B cell (primary cell): Measurements from ENCODE around the gene HMX2. TPM values are rescaled to one million over a fixed set of nuclear protein-coding genes. Genes with fewer than 3 reads are reported as not detected.

Experiments used
- ATAC-seq: fragments of 200-7000 bp; cut with Tn5 transposase; one replicate; pipeline ENCODE4 v1.10.0; 2021; ENCODE audit warnings: low read depth, mild to moderate bottlenecking, moderate number of reproducible peaks, moderate library complexity
- CTCF ChIA-PET: fragments of 350-600 bp; sonication (Branson Sonifier 250); formaldehyde crosslinking; loops from one replicate; lab custom pipeline; 2021; ENCODE audit warnings: antibody characterized with exemption, inconsistent platforms; lab: Charles Lee
- POLR2A ChIA-PET: fragments of 350-600 bp; sonication (Branson Sonifier 250); formaldehyde crosslinking; loops from one replicate; lab custom pipeline; 2021; ENCODE audit warnings: antibody characterized with exemption; lab: Charles Lee
- DNase-seq: peaks from one replicate; pipeline ENCODE4 v3.0.0; 2013
- H2AFZ ChIP-seq: 2 replicates; pipeline ENCODE4 v1.6.1; 2012; ENCODE audit warnings: mild to moderate bottlenecking, low read depth, low read length; ENCODE audit not compliant: insufficient read depth, poor library complexity, severe bottlenecking
- H3K27ac ChIP-seq, 2 donors: 1 replicate in 1 of 2; 2 replicates in 1 of 2; pipeline ENCODE4 v1.5.1; 2012 to 2013; ENCODE audit warnings: low read length in 2 of 2, mild to moderate bottlenecking in 2 of 2, moderate library complexity in 1 of 2
- H3K27me3 ChIP-seq, 4 experiments: fragments of 200-600 bp in 1 of 4; sonication (generic) in 1 of 4; replicated peaks in 1 of 4; 1 replicate in 2 of 4; 2 replicates in 2 of 4; pipeline versions ENCODE4 v1.6.1 to v1.7.0; 2013 to 2016; ENCODE audit warnings: low read length in 3 of 4, mild to moderate bottlenecking in 2 of 4, mixed read lengths in 1 of 4, moderate library complexity in 1 of 4; ENCODE audit not compliant: insufficient read depth in 4 of 4, control insufficient read depth in 3 of 4; ENCODE audit errors: control extremely low read depth in 1 of 4
- H3K36me3 ChIP-seq, 2 experiments: replicated peaks in 1 of 2; 1 replicate in 1 of 2; 2 replicates in 1 of 2; pipeline versions ENCODE4 v1.6.1 to v1.7.1; 2013; ENCODE audit warnings: low read length in 1 of 2; ENCODE audit not compliant: insufficient read depth in 2 of 2, control insufficient read depth in 1 of 2; ENCODE audit errors: control extremely low read depth in 1 of 2, extremely low read depth in 1 of 2
- H3K4me1 ChIP-seq, 2 donors: fragments of 200-600 bp in 1 of 2; sonication (generic) in 1 of 2; 1 replicate in 1 of 2; 2 replicates in 1 of 2; pipeline versions ENCODE4 v1.5.1 to v1.6.1; 2013 to 2017; ENCODE audit warnings: low read length in 2 of 2; ENCODE audit not compliant: control insufficient read depth in 2 of 2, insufficient read depth in 2 of 2
- H3K4me2 ChIP-seq: replicated peaks from 2 replicates; pipeline ENCODE3; 2012; ENCODE audit warnings: mild to moderate bottlenecking, low read depth, low read length; ENCODE audit not compliant: poor library complexity, severe bottlenecking
- H3K4me3 ChIP-seq, 5 experiments: fragments of 200-600 bp in 1 of 5; sonication (generic) in 1 of 5; 1 replicate in 3 of 5; 2 replicates in 2 of 5; pipeline versions ENCODE4 v1.5.1 to v1.7.0; 2011 to 2016; ENCODE audit warnings: low read length in 4 of 5, mild to moderate bottlenecking in 4 of 5, low read depth in 2 of 5, control low read depth in 1 of 5, moderate library complexity in 1 of 5; ENCODE audit not compliant: insufficient read depth in 1 of 5; ENCODE audit errors: control extremely low read depth in 1 of 5, extremely low read depth in 1 of 5
- H3K79me2 ChIP-seq: fragments of 200-600 bp; sonication (generic); one replicate; pipeline ENCODE4 v1.6.0; 2016; ENCODE audit warnings: low read length; ENCODE audit not compliant: control insufficient read depth, insufficient read depth
- H3K9ac ChIP-seq: fragments of 200-600 bp; sonication (generic); 2 replicates; pipeline ENCODE4 v1.6.1; 2017; ENCODE audit warnings: mild to moderate bottlenecking, low read length, moderate library complexity
- H3K9me3 ChIP-seq, 3 donors: one replicate each; pipeline versions ENCODE4 v1.6.1 to v1.7.1; 2013; ENCODE audit warnings: low read length in 2 of 3; ENCODE audit not compliant: control insufficient read depth in 2 of 3, insufficient read depth in 1 of 3; ENCODE audit errors: control extremely low read depth in 1 of 3
- H4K20me1 ChIP-seq: 2 replicates; pipeline ENCODE4 v1.6.0; 2012; ENCODE audit warnings: mild to moderate bottlenecking, low read length; ENCODE audit not compliant: insufficient read depth, control insufficient read depth, poor library complexity, severe bottlenecking
- H3K27ac Mint-ChIP-seq: one replicate; pipeline ENCODE4 v1.8.0; 2021; ENCODE audit warnings: mixed read lengths
- H3K27me3 Mint-ChIP-seq: one replicate; pipeline ENCODE4 v1.8.0; 2021; ENCODE audit warnings: mixed read lengths
- H3K4me1 Mint-ChIP-seq: one replicate; pipeline ENCODE4 v1.8.0; 2021; ENCODE audit warnings: mixed read lengths
- H3K4me3 Mint-ChIP-seq: one replicate; pipeline ENCODE4 v1.8.0; 2021; ENCODE audit warnings: mixed read lengths
- H3K9me3 Mint-ChIP-seq: one replicate; pipeline ENCODE4 v1.8.0; 2022; ENCODE audit warnings: mixed read lengths; ENCODE audit not compliant: insufficient read depth
- CTCF ChIP-seq: fragments of 200-600 bp; IDR thresholded peaks from one replicate; pipeline ENCODE4 v1.8.0; 2022; ENCODE audit warnings: antibody characterized with exemption, mild to moderate bottlenecking
- EZH2 ChIP-seq: IDR thresholded peaks from 2 replicates; pipeline ENCODE4 v1.6.1; 2012; ENCODE audit warnings: borderline replicate concordance, low read depth, mild to moderate bottlenecking, moderate library complexity, low read length; ENCODE audit not compliant: insufficient read depth, poor library complexity, severe bottlenecking
- WGBS: methylation state at CpG from one replicate; pipeline ENCODE4 v1.1.5; 2013; ENCODE audit warnings: missing lambda C conversion rate; ENCODE audit not compliant: insufficient coverage; 5-methylcytosine and 5-hydroxymethylcytosine counted together
- intact Hi-C: fragments of 100-400 bp; cut with micrococcal nuclease; formaldehyde crosslinking; loops from one replicate; pipeline ENCODE4 v1.10.0; 2022
- polyA plus RNA-seq: library from polyadenylated mRNA; depleted of rRNA; stranded (reverse); fragments of >200 nt; gene quantifications from 2 replicates; pipeline ENCODE4 v1.2.3, GENCODE V29; 2012
- total RNA-seq, 2 donors: library from RNA; stranded (reverse); fragments of 120-200 nt in 1 of 2; gene quantifications; 1 replicate in 1 of 2; 2 replicates in 1 of 2; pipeline versions ENCODE4 v1.2.3 to v1.2.4, GENCODE V29; 2013 to 2022

HMX2 gene
- total and polyA plus RNA-seq, 2 donors (not counting 1 experiment from before 2014, with no cell fraction given): not detected

DNA sequence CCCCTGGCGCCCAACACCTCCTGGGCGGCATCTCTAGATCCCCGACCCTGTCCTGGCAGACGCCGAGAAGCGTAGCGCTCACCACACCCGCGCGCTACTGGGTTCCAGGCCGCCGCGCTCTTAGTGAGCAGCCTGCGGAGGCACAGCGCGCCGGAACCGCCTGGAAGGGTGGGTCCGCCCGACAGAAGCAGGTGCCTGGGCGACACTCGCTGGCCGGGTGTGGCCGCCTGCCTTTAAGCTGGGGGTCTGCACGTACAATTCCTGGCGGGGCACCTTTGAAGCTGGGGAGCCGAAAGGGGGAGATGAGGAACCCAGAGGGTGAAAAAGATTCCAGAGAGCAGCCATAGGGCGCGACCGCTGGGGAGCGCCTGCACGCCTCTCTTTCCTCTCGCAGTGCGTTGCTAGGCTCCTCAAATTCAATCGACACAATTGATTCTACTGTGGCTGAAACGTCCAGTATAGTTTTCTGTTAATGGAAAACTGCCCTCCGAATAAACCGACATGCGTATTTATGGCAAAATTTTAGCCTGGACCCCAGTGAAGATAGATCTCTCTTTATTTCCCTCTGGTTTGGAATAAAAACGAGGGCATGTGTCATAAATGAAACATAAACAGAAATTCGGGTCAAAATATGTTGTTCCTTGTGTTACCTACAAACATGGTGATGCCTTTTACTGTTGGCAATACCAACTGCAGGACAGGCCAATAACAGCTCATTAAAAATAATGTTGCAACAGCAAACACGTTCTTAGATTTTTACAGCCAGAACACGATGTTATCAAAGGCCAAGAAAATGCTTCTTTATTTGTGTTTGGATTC lies 7.6 kb upstream of the HMX2 start:
- peaks cover 7 to 80% (median 33%) of the 10 kb centered on the region in 3 donors for H3K9me3 ChIP-seq
- no peak overlapping the region for H2AFZ ChIP-seq
- ChIA-PET POLR2A (no interaction called here), CTCF (interaction anchor here (1.0 to 1.4 kb wide), 2 partner anchors 12 to 14 kb away, joined by 3 to 4 read pairs; partner anchors contain the start of gene BUB3)
- no peak overlapping the region for H3K4me3 ChIP-seq
- no peaks in the 10 kb centered on the region for H4K20me1 ChIP-seq
- WGBS: 8% methylated on average over 29 of the region's 43 CpGs
- TF ChIP-seq EZH2 (no peak), CTCF (no peak)
- no peaks in the 10 kb centered on the region for H3K79me2 ChIP-seq
- DNase-seq (no peak), ATAC-seq (no peak)
- no peak overlapping the region for H3K9ac ChIP-seq
- H3K27me3 Mint-ChIP-seq: peaks cover 71% of the 10 kb centered on the region
- intact Hi-C loops: no loop called here
- H3K4me3 Mint-ChIP-seq: no peak overlapping the region
- H3K36me3 ChIP-seq: no peaks in the 10 kb centered on the region
- no peak overlapping the region for H3K27ac ChIP-seq
- no peak overlapping the region for H3K4me2 ChIP-seq
- H3K9me3 Mint-ChIP-seq: no peaks in the 10 kb centered on the region
- peaks cover 24% of the 10 kb centered on the region for H3K4me1 Mint-ChIP-seq
- peak overlapping the region; percentile 7 for H3K27ac Mint-ChIP-seq
- H3K27me3 ChIP-seq: peaks cover 6 to 98% (median 83%) of the 10 kb centered on the region in 4 experiments
- peaks cover 43 to 77% of the 10 kb centered on the region in 2 donors for H3K4me1 ChIP-seq

- peaks cover 77% of the 10 kb centered on the region for H3K27me3 Mint-ChIP-seq
- no peak overlapping the region for H3K4me3 Mint-ChIP-seq
- Histone ChIP-seq H3K79me2 (no peaks in the 10 kb centered on the region), H3K36me3 (no peaks in the 10 kb centered on the region), H3K4me2 (no peak overlapping the region), H3K27me3 (peaks cover 6 to 99% (median 87%) of the 10 kb centered on the region in 4 experiments), H4K20me1 (no peaks in the 10 kb centered on the region), H3K4me3 (no peak overlapping the region), H3K9me3 (peaks cover 7 to 85% (median 33%) of the 10 kb centered on the region in 3 donors), H2AFZ (no peak overlapping the region), H3K4me1 (peaks cover 45 to 77% of the 10 kb centered on the region in 2 donors), H3K27ac (no peak overlapping the region), H3K9ac (no peak overlapping the region)
- POLR2A ChIA-PET: no interaction called here
- no peaks in the 10 kb centered on the region for H3K9me3 Mint-ChIP-seq
- TF ChIP-seq EZH2: no peak
- no peak for TF ChIP-seq CTCF
- DNase-seq (no peak), ATAC-seq (no peak)
- H3K4me1 Mint-ChIP-seq: peaks cover 30% of the 10 kb centered on the region
- H3K27ac Mint-ChIP-seq: no peak overlapping the region
- WGBS: 17% methylated on average over 2 of the region's 6 CpGs
- intact Hi-C loops: no loop called here
- CTCF ChIA-PET: interaction anchor here (1.0 kb wide), 1 partner anchor 13 kb away, joined by 3 read pairs; the partner anchor contains the start of gene BUB3
Measured at GRCh38 chr10:123140983-123141390, 6.9 kb upstream of the HMX2 start.
